H9 (cell line): ENCODE results near the gene FAM13A. TPM values are rescaled to one million over a fixed set of nuclear protein-coding genes. Genes with fewer than 3 reads are reported as not detected.

Experiments
- DNase-seq: peaks from one replicate; pipeline ENCODE4 v3.0.0-alpha.2; 2017
- H2AFZ ChIP-seq: one replicate; pipeline ENCODE4 v1.6.1; 2013; ENCODE audit warnings: mild to moderate bottlenecking, low read length, control low read depth, moderate library complexity
- H2AK5ac ChIP-seq: 2 replicates; pipeline ENCODE4 v1.6.1; 2013; ENCODE audit warnings: low read length, control low read depth, mixed read lengths; ENCODE audit not compliant: insufficient read length
- H2BK120ac ChIP-seq: one replicate; pipeline ENCODE4 v1.6.1; 2013; ENCODE audit warnings: low read depth, mild to moderate bottlenecking, low read length, control low read depth, inconsistent platforms; ENCODE audit not compliant: poor library complexity, severe bottlenecking
- H2BK12ac ChIP-seq: 2 replicates; pipeline ENCODE4 v1.6.1; 2013; ENCODE audit warnings: low read length, control low read depth, mixed read lengths, low read depth; ENCODE audit not compliant: insufficient read length
- H2BK15ac ChIP-seq: 2 replicates; pipeline ENCODE4 v1.6.1; 2013; ENCODE audit warnings: low read depth, low read length, control low read depth
- H2BK20ac ChIP-seq: one replicate; pipeline ENCODE4 v1.6.1; 2013; ENCODE audit warnings: low read depth, mild to moderate bottlenecking, low read length, control low read depth, inconsistent platforms; ENCODE audit not compliant: poor library complexity, severe bottlenecking
- H2BK5ac ChIP-seq: 2 replicates; pipeline ENCODE4 v1.6.1; 2013; ENCODE audit warnings: low read length, control low read depth, mixed read lengths; ENCODE audit not compliant: insufficient read length
- H3K14ac ChIP-seq: 2 replicates; pipeline ENCODE4 v1.6.1; 2013; ENCODE audit warnings: low read length, control low read depth; ENCODE audit not compliant: insufficient read depth
- H3K18ac ChIP-seq: 2 replicates; pipeline ENCODE4 v1.6.1; 2013; ENCODE audit warnings: low read depth, mild to moderate bottlenecking, mixed read lengths, low read length, control low read depth; ENCODE audit not compliant: insufficient read length
- H3K23ac ChIP-seq: 2 replicates; pipeline ENCODE4 v1.6.1; 2013; ENCODE audit warnings: low read length, control low read depth, mixed read lengths, low read depth; ENCODE audit not compliant: insufficient read length
- H3K23me2 ChIP-seq: 2 replicates; pipeline ENCODE4 v1.6.1; 2013; ENCODE audit warnings: low read depth, mild to moderate bottlenecking, mixed read lengths, low read length, control low read depth; ENCODE audit not compliant: insufficient read length, poor library complexity, severe bottlenecking
- H3K27ac ChIP-seq: 2 replicates; pipeline ENCODE4 v1.5.1; 2013; ENCODE audit warnings: low read length, control low read depth, mixed read lengths, low read depth; ENCODE audit not compliant: insufficient read length
- H3K27me3 ChIP-seq: 2 replicates; pipeline ENCODE4 v1.6.1; 2013; ENCODE audit warnings: low read length, control low read depth, inconsistent platforms; ENCODE audit not compliant: insufficient read depth
- H3K4ac ChIP-seq: 2 replicates; pipeline ENCODE4 v1.6.1; 2013; ENCODE audit warnings: low read depth, mild to moderate bottlenecking, control low read depth, inconsistent platforms, low read length, moderate library complexity
- H3K4me1 ChIP-seq: 2 replicates; pipeline ENCODE4 v1.6.1; 2013; ENCODE audit warnings: low read length, control low read depth, inconsistent platforms; ENCODE audit not compliant: insufficient read depth
- H3K4me2 ChIP-seq: 2 replicates; pipeline ENCODE4 v1.6.1; 2013; ENCODE audit warnings: low read length, control low read depth, mixed read lengths; ENCODE audit not compliant: insufficient read length, insufficient read depth
- H3K56ac ChIP-seq: 2 replicates; pipeline ENCODE4 v1.6.1; 2013; ENCODE audit warnings: low read depth, mild to moderate bottlenecking, mixed read lengths, low read length, control low read depth; ENCODE audit not compliant: insufficient read length
- H3K79me1 ChIP-seq: 2 replicates; pipeline ENCODE4 v1.6.1; 2013; ENCODE audit warnings: low read depth, mild to moderate bottlenecking, moderate library complexity, low read length, control low read depth, inconsistent platforms; ENCODE audit not compliant: insufficient read depth, poor library complexity, severe bottlenecking
- H3K79me2 ChIP-seq: 2 replicates; pipeline ENCODE4 v1.6.1; 2013; ENCODE audit warnings: low read length, control low read depth, inconsistent platforms; ENCODE audit not compliant: insufficient read depth
- H3K9ac ChIP-seq: 2 replicates; pipeline ENCODE4 v1.6.1; 2013; ENCODE audit warnings: low read length, control low read depth, mixed read lengths; ENCODE audit not compliant: insufficient read length; ENCODE audit errors: extremely low read depth
- H3K9me3 ChIP-seq: one replicate; pipeline ENCODE4 v1.6.1; 2013; ENCODE audit warnings: low read depth, low read length, inconsistent platforms; ENCODE audit not compliant: control insufficient read depth
- H3T11ph ChIP-seq: one replicate; pipeline ENCODE4 v1.6.1; 2013; ENCODE audit warnings: mild to moderate bottlenecking, low read length, control low read depth, inconsistent platforms
- H4K20me1 ChIP-seq: one replicate; pipeline ENCODE4 v1.6.1; 2013; ENCODE audit not compliant: control insufficient read depth, insufficient read length, insufficient read depth
- H4K5ac ChIP-seq: 2 replicates; pipeline ENCODE4 v1.6.1; 2013; ENCODE audit warnings: low read depth, mild to moderate bottlenecking, mixed read lengths, low read length, control low read depth; ENCODE audit not compliant: insufficient read length
- H4K8ac ChIP-seq: replicated peaks from 2 replicates; pipeline ENCODE4 v1.6.1; 2013; ENCODE audit warnings: low read length, control low read depth, mixed read lengths, low read depth; ENCODE audit not compliant: insufficient read length
- H4K91ac ChIP-seq: 2 replicates; pipeline ENCODE4 v1.6.1; 2013; ENCODE audit warnings: low read depth, mild to moderate bottlenecking, moderate library complexity, mixed read lengths, low read length, control low read depth; ENCODE audit not compliant: insufficient read length
- H3K27ac Mint-ChIP-seq, 3 experiments: 2 replicates in 2 of 3; 3 replicates in 1 of 3; pipeline ENCODE4 v1.8.0; 2020 to 2021; ENCODE audit warnings: mixed read lengths in 3 of 3, mild to moderate bottlenecking in 1 of 3, moderate library complexity in 1 of 3
- H3K27me3 Mint-ChIP-seq: 2 replicates; pipeline ENCODE4 v1.8.0; 2021; ENCODE audit warnings: low read depth, mild to moderate bottlenecking, moderate library complexity, mixed read lengths
- H3K36me3 Mint-ChIP-seq, 3 experiments: 2 replicates in 2 of 3; 3 replicates in 1 of 3; pipeline ENCODE4 v1.8.0; 2020 to 2021; ENCODE audit warnings: low read depth in 3 of 3, mixed read lengths in 3 of 3; ENCODE audit not compliant: insufficient read depth in 1 of 3
- H3K4me1 Mint-ChIP-seq, 2 experiments: 2 replicates each; pipeline ENCODE4 v1.8.0; 2020; ENCODE audit warnings: mixed read lengths in 2 of 2
- H3K4me3 Mint-ChIP-seq, 2 experiments: 2 replicates in 1 of 2; 3 replicates in 1 of 2; pipeline ENCODE4 v1.8.0; 2020 to 2021; ENCODE audit warnings: mild to moderate bottlenecking in 2 of 2, mixed read lengths in 2 of 2, moderate library complexity in 1 of 2
- H3K9me3 Mint-ChIP-seq, 2 experiments: 2 replicates in 1 of 2; 3 replicates in 1 of 2; pipeline ENCODE4 v1.8.0; 2020; ENCODE audit warnings: mild to moderate bottlenecking in 2 of 2, mixed read lengths in 2 of 2, moderate library complexity in 1 of 2
- WGBS: extraction: QIAGEN DNeasy Blood & Tissue Kit; methylation state at CpG from one replicate; pipeline ENCODE4 v1.1.7; 2013; ENCODE audit warnings: missing lambda C conversion rate, low lambda C conversion rate, mixed read lengths; ENCODE audit not compliant: insufficient read length; ENCODE audit errors: extremely low coverage; 5-methylcytosine and 5-hydroxymethylcytosine counted together
- total RNA-seq: library from RNA; stranded (reverse); gene quantifications from 2 replicates; pipeline ENCODE4 v1.2.1, GENCODE V29; 2021
- TF ChIP-seq, protein P1 (sequence below): fragments of 200-600 bp; sonication (generic); conservative IDR thresholded peaks from 3 replicates; pipeline ENCODE4 v1.8.0; 2021; ENCODE audit warnings: antibody characterized with exemption, mild to moderate bottlenecking

The FAM13A gene
- total RNA-seq, 1 experiment from 2014 or later: 12.7 TPM

DNA sequence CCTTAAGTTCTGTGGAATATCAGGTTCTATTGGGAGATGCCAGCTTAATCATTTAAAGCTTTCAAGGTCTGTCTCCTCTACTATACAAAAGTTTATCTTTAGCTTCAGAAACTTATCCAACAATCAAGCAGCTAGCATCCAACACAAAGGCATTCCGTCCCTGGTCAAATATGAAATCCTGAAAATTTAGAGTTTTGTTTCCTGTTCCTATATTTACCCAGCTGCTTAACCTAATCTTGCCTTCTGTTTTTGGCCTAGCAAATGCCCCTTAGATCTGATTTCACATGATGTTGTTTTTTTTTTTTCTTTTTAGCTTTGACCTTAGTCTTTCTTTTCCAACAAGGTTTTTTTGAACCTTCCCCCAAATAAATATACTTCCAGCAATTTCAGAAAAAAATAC lies 33.8 kb downstream of the FAM13A start:
- H3K36me3 Mint-ChIP-seq: peaks cover 19 to 26% (median 22%) of the 10 kb centered on the region in 3 experiments
- DNase-seq: no peak
- H3K56ac ChIP-seq: no peak overlapping the region
- H4K20me1 ChIP-seq: no peaks in the 10 kb centered on the region
- H3K27ac Mint-ChIP-seq: no peak overlapping the region; a peak in 1 of 7 replicates
- no peaks in the 10 kb centered on the region for H3K4me1 ChIP-seq
- no peak overlapping the region for H3K18ac ChIP-seq
- no peak overlapping the region for H3K4me3 Mint-ChIP-seq
- no CpG with 5 or more reads among the region's 1 CpG for WGBS
- H3K9me3 ChIP-seq: no peaks in the 10 kb centered on the region
- H2BK5ac ChIP-seq: no peak overlapping the region
- no peak overlapping the region for H2BK12ac ChIP-seq
- H3T11ph ChIP-seq: no peak overlapping the region
- H2AFZ ChIP-seq: no peak overlapping the region
- H2BK120ac ChIP-seq: no peak overlapping the region
- no peak overlapping the region for H4K8ac ChIP-seq
- H3K4me1 Mint-ChIP-seq: peaks cover 6 to 7% of the 10 kb centered on the region in 2 experiments
- no peak overlapping the region for H3K4me2 ChIP-seq
- no peaks in the 10 kb centered on the region for H3K9me3 Mint-ChIP-seq
- H3K4ac ChIP-seq: no peak overlapping the region
- no peaks in the 10 kb centered on the region for H3K27me3 ChIP-seq
- no peaks in the 10 kb centered on the region for H3K79me1 ChIP-seq
- no peaks in the 10 kb centered on the region for H3K27me3 Mint-ChIP-seq
- no peak overlapping the region for H4K5ac ChIP-seq
- no peaks in the 10 kb centered on the region for H3K23me2 ChIP-seq
- H3K14ac ChIP-seq: no peak overlapping the region
- no peak overlapping the region for H3K9ac ChIP-seq
- H2BK15ac ChIP-seq: no peak overlapping the region
- no peak overlapping the region for H3K27ac ChIP-seq
- no peak overlapping the region for H2BK20ac ChIP-seq
- H2AK5ac ChIP-seq: no peak overlapping the region
- TF ChIP-seq, protein P1, sequence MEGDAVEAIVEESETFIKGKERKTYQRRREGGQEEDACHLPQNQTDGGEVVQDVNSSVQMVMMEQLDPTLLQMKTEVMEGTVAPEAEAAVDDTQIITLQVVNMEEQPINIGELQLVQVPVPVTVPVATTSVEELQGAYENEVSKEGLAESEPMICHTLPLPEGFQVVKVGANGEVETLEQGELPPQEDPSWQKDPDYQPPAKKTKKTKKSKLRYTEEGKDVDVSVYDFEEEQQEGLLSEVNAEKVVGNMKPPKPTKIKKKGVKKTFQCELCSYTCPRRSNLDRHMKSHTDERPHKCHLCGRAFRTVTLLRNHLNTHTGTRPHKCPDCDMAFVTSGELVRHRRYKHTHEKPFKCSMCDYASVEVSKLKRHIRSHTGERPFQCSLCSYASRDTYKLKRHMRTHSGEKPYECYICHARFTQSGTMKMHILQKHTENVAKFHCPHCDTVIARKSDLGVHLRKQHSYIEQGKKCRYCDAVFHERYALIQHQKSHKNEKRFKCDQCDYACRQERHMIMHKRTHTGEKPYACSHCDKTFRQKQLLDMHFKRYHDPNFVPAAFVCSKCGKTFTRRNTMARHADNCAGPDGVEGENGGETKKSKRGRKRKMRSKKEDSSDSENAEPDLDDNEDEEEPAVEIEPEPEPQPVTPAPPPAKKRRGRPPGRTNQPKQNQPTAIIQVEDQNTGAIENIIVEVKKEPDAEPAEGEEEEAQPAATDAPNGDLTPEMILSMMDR: no peak
- no peak overlapping the region for H3K23ac ChIP-seq
- H4K91ac ChIP-seq: no peak overlapping the region
- H3K79me2 ChIP-seq: no peaks in the 10 kb centered on the region
